Suprapubic skin (tissue), 4 donors: Measurements from ENCODE around the gene CXorf38.

ENCODE experiments used
- EP300 ChIP-seq: sonication (generic); formaldehyde crosslinking; IDR thresholded peaks from one replicate; pipeline ENCODE4 v1.6.1; 2017; ENCODE audit warnings: antibody characterized with exemption
- POLR2A ChIP-seq, 2 donors: fragments of 450-650 bp; IDR thresholded peaks; one replicate each; pipeline ENCODE4 v1.6.1; 2017; ENCODE audit warnings: antibody characterized with exemption in 2 of 2, mild to moderate bottlenecking in 2 of 2, moderate library complexity in 2 of 2
- POLR2AphosphoS5 ChIP-seq, 3 donors: sonication (generic); formaldehyde crosslinking; IDR thresholded peaks; one replicate each; pipeline ENCODE4 v1.6.1; 2017; ENCODE audit warnings: antibody characterized with exemption in 3 of 3
- TF ChIP-seq, protein P1 (sequence below), 2 donors: fragments of 200-600 bp in 1 of 2; fragments of 450-650 bp in 1 of 2; sonication (generic) in 1 of 2; IDR thresholded peaks; one replicate each; pipeline ENCODE4 v1.5.1; 2016 to 2019; ENCODE audit warnings: antibody characterized with exemption in 2 of 2, mild to moderate bottlenecking in 1 of 2, moderate library complexity in 1 of 2

DNA sequence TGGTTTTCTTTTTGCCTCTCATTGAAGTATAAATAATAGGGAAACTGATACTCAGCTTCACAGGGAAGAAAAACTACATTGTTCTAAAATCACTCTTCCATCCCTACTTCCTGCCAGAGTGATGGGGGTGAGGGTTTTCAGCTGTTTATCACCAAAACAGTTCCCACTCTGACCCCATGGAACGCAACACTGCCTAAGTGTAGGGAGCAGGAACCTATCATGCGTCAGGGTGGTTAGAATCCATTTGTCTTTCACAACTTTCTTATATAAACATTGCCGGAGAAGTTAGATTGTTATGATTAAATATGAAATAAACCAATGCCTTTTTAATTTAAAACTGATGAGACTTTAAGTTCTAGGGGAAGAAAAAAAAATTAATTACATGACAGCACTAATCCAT is 40.0 kb downstream of the CXorf38 start:
- TF ChIP-seq, protein P1, sequence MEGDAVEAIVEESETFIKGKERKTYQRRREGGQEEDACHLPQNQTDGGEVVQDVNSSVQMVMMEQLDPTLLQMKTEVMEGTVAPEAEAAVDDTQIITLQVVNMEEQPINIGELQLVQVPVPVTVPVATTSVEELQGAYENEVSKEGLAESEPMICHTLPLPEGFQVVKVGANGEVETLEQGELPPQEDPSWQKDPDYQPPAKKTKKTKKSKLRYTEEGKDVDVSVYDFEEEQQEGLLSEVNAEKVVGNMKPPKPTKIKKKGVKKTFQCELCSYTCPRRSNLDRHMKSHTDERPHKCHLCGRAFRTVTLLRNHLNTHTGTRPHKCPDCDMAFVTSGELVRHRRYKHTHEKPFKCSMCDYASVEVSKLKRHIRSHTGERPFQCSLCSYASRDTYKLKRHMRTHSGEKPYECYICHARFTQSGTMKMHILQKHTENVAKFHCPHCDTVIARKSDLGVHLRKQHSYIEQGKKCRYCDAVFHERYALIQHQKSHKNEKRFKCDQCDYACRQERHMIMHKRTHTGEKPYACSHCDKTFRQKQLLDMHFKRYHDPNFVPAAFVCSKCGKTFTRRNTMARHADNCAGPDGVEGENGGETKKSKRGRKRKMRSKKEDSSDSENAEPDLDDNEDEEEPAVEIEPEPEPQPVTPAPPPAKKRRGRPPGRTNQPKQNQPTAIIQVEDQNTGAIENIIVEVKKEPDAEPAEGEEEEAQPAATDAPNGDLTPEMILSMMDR (IDR thresholded peaks at IDR 0.05), result no peak
- no peak for TF ChIP-seq POLR2A (IDR thresholded peaks at IDR 0.05)
- TF ChIP-seq EP300, result no peak
- no peak for TF ChIP-seq POLR2AphosphoS5 (IDR thresholded peaks at IDR 0.05)
